B cell (primary cell): Measurements from ENCODE around the gene CD38. TPM values are rescaled to one million over a fixed set of nuclear protein-coding genes. Genes with fewer than 3 reads are reported as not detected.

Experiments used
- ATAC-seq: fragments of 200-7000 bp; cut with Tn5 transposase; one replicate; pipeline ENCODE4 v1.10.0; 2021; ENCODE audit warnings: low read depth, mild to moderate bottlenecking, moderate number of reproducible peaks, moderate library complexity
- CTCF ChIA-PET: fragments of 350-600 bp; sonication (Branson Sonifier 250); formaldehyde crosslinking; loops from one replicate; lab custom pipeline; 2021; ENCODE audit warnings: antibody characterized with exemption, inconsistent platforms; lab: Charles Lee
- POLR2A ChIA-PET: fragments of 350-600 bp; sonication (Branson Sonifier 250); formaldehyde crosslinking; loops from one replicate; lab custom pipeline; 2021; ENCODE audit warnings: antibody characterized with exemption; lab: Charles Lee
- DNase-seq: peaks from one replicate; pipeline ENCODE4 v3.0.0; 2013
- H2AFZ ChIP-seq: 2 replicates; pipeline ENCODE4 v1.6.1; 2012; ENCODE audit warnings: mild to moderate bottlenecking, low read depth, low read length; ENCODE audit not compliant: insufficient read depth, poor library complexity, severe bottlenecking
- H3K27ac ChIP-seq, 2 donors: 1 replicate in 1 of 2; 2 replicates in 1 of 2; pipeline ENCODE4 v1.5.1; 2012 to 2013; ENCODE audit warnings: low read length in 2 of 2, mild to moderate bottlenecking in 2 of 2, moderate library complexity in 1 of 2
- H3K27me3 ChIP-seq, 4 experiments: fragments of 200-600 bp in 1 of 4; sonication (generic) in 1 of 4; replicated peaks in 1 of 4; 1 replicate in 2 of 4; 2 replicates in 2 of 4; pipeline versions ENCODE4 v1.6.1 to v1.7.0; 2013 to 2016; ENCODE audit warnings: low read length in 3 of 4, mild to moderate bottlenecking in 2 of 4, mixed read lengths in 1 of 4, moderate library complexity in 1 of 4; ENCODE audit not compliant: insufficient read depth in 4 of 4, control insufficient read depth in 3 of 4; ENCODE audit errors: control extremely low read depth in 1 of 4
- H3K36me3 ChIP-seq, 2 experiments: replicated peaks in 1 of 2; 1 replicate in 1 of 2; 2 replicates in 1 of 2; pipeline versions ENCODE4 v1.6.1 to v1.7.1; 2013; ENCODE audit warnings: low read length in 1 of 2; ENCODE audit not compliant: insufficient read depth in 2 of 2, control insufficient read depth in 1 of 2; ENCODE audit errors: control extremely low read depth in 1 of 2, extremely low read depth in 1 of 2
- H3K4me1 ChIP-seq, 2 donors: fragments of 200-600 bp in 1 of 2; sonication (generic) in 1 of 2; 1 replicate in 1 of 2; 2 replicates in 1 of 2; pipeline versions ENCODE4 v1.5.1 to v1.6.1; 2013 to 2017; ENCODE audit warnings: low read length in 2 of 2; ENCODE audit not compliant: control insufficient read depth in 2 of 2, insufficient read depth in 2 of 2
- H3K4me2 ChIP-seq: replicated peaks from 2 replicates; pipeline ENCODE3; 2012; ENCODE audit warnings: mild to moderate bottlenecking, low read depth, low read length; ENCODE audit not compliant: poor library complexity, severe bottlenecking
- H3K4me3 ChIP-seq, 5 experiments: fragments of 200-600 bp in 1 of 5; sonication (generic) in 1 of 5; 1 replicate in 3 of 5; 2 replicates in 2 of 5; pipeline versions ENCODE4 v1.5.1 to v1.7.0; 2011 to 2016; ENCODE audit warnings: low read length in 4 of 5, mild to moderate bottlenecking in 4 of 5, low read depth in 2 of 5, control low read depth in 1 of 5, moderate library complexity in 1 of 5; ENCODE audit not compliant: insufficient read depth in 1 of 5; ENCODE audit errors: control extremely low read depth in 1 of 5, extremely low read depth in 1 of 5
- H3K79me2 ChIP-seq: fragments of 200-600 bp; sonication (generic); one replicate; pipeline ENCODE4 v1.6.0; 2016; ENCODE audit warnings: low read length; ENCODE audit not compliant: control insufficient read depth, insufficient read depth
- H3K9ac ChIP-seq: fragments of 200-600 bp; sonication (generic); 2 replicates; pipeline ENCODE4 v1.6.1; 2017; ENCODE audit warnings: mild to moderate bottlenecking, low read length, moderate library complexity
- H3K9me3 ChIP-seq, 3 donors: one replicate each; pipeline versions ENCODE4 v1.6.1 to v1.7.1; 2013; ENCODE audit warnings: low read length in 2 of 3; ENCODE audit not compliant: control insufficient read depth in 2 of 3, insufficient read depth in 1 of 3; ENCODE audit errors: control extremely low read depth in 1 of 3
- H4K20me1 ChIP-seq: 2 replicates; pipeline ENCODE4 v1.6.0; 2012; ENCODE audit warnings: mild to moderate bottlenecking, low read length; ENCODE audit not compliant: insufficient read depth, control insufficient read depth, poor library complexity, severe bottlenecking
- H3K27ac Mint-ChIP-seq: one replicate; pipeline ENCODE4 v1.8.0; 2021; ENCODE audit warnings: mixed read lengths
- H3K27me3 Mint-ChIP-seq: one replicate; pipeline ENCODE4 v1.8.0; 2021; ENCODE audit warnings: mixed read lengths
- H3K4me1 Mint-ChIP-seq: one replicate; pipeline ENCODE4 v1.8.0; 2021; ENCODE audit warnings: mixed read lengths
- H3K4me3 Mint-ChIP-seq: one replicate; pipeline ENCODE4 v1.8.0; 2021; ENCODE audit warnings: mixed read lengths
- H3K9me3 Mint-ChIP-seq: one replicate; pipeline ENCODE4 v1.8.0; 2022; ENCODE audit warnings: mixed read lengths; ENCODE audit not compliant: insufficient read depth
- EZH2 ChIP-seq: IDR thresholded peaks from 2 replicates; pipeline ENCODE4 v1.6.1; 2012; ENCODE audit warnings: borderline replicate concordance, low read depth, mild to moderate bottlenecking, moderate library complexity, low read length; ENCODE audit not compliant: insufficient read depth, poor library complexity, severe bottlenecking
- WGBS: methylation state at CpG from one replicate; pipeline ENCODE4 v1.1.5; 2013; ENCODE audit warnings: missing lambda C conversion rate; ENCODE audit not compliant: insufficient coverage; 5-methylcytosine and 5-hydroxymethylcytosine counted together
- intact Hi-C: fragments of 100-400 bp; cut with micrococcal nuclease; formaldehyde crosslinking; loops from one replicate; pipeline ENCODE4 v1.10.0; 2022
- polyA plus RNA-seq: library from polyadenylated mRNA; depleted of rRNA; stranded (reverse); fragments of >200 nt; gene quantifications from 2 replicates; pipeline ENCODE4 v1.2.3, GENCODE V29; 2012
- total RNA-seq, 2 donors: library from RNA; stranded (reverse); fragments of 120-200 nt in 1 of 2; gene quantifications; 1 replicate in 1 of 2; 2 replicates in 1 of 2; pipeline versions ENCODE4 v1.2.3 to v1.2.4, GENCODE V29; 2013 to 2022
- TF ChIP-seq, protein P1 (sequence below): fragments of 200-600 bp; IDR thresholded peaks from one replicate; pipeline ENCODE4 v1.8.0; 2022; ENCODE audit warnings: antibody characterized with exemption, mild to moderate bottlenecking

The CD38 gene
- total and polyA plus RNA-seq, 2 donors (not counting 1 experiment from before 2014, with no cell fraction given), result 10.1 to 12.9 TPM

DNA sequence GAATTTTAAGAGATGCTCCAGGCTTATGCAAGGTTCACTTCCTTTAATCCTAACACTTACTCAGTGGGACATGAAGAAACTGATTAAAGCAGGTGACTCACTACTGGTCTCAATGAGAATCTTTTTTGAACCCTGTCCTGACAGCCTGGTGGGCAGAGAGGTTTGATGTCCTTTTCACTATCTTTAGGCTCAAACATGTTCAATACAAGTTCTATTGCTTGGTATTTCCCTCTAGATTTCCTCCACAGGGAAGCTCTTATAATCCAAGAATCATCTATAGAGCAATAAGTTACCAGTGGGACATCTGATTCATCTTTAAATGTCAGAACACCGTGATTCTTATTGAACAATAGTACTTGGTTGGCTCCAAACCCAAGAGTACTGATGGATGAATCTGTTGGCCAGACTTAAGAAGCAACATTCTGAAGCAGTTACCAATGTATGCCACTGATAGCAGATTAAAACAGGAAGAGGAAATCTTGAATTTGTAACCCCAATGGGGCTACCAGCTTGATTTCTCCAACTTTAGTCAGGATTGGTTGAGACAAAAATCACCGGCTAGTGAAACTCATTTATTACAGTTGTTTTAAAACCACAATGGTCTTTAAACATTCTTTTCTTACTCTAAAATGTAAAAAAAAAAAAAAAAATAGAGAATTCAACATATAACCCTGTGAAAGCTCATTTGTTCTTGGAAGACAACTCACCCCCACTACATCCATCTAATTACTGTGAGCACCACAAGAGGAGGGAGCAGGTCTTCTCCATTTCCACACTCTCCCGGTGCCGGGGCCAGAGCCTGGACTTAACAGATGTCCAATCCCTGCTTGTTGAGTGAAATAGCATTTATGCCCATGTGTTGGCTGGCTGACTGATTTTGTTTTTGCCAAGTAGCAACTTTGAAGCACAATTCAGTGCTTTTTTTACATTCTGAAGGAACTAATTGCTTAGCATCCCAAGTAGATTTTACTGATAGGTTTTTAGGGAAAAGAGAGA lies 117.1 kb downstream of the CD38 start:
- H3K4me3 Mint-ChIP-seq, result no peak overlapping the region
- no peaks in the 10 kb centered on the region for H3K9me3 ChIP-seq
- no peak overlapping the region for H3K27ac ChIP-seq
- H2AFZ ChIP-seq, result no peak overlapping the region
- H4K20me1 ChIP-seq, result no peaks in the 10 kb centered on the region
- peaks cover 7% of the 10 kb centered on the region for H3K27me3 Mint-ChIP-seq
- no peaks in the 10 kb centered on the region for H3K9me3 Mint-ChIP-seq
- H3K79me2 ChIP-seq, result no peaks in the 10 kb centered on the region
- intact Hi-C loops, result no loop called here
- peaks cover 19% of the 10 kb centered on the region for H3K4me1 Mint-ChIP-seq
- CTCF ChIA-PET, result interaction anchor here (1.8 kb wide), 1 partner anchor 12 kb away, joined by 8 read pairs; no protein-coding TSS in a partner anchor
- no peak overlapping the region for H3K9ac ChIP-seq
- no peak overlapping the region for H3K4me2 ChIP-seq
- no CpG with 5 or more reads among the region's 4 CpGs for WGBS
- no peak for TF ChIP-seq EZH2
- TF ChIP-seq, protein P1, sequence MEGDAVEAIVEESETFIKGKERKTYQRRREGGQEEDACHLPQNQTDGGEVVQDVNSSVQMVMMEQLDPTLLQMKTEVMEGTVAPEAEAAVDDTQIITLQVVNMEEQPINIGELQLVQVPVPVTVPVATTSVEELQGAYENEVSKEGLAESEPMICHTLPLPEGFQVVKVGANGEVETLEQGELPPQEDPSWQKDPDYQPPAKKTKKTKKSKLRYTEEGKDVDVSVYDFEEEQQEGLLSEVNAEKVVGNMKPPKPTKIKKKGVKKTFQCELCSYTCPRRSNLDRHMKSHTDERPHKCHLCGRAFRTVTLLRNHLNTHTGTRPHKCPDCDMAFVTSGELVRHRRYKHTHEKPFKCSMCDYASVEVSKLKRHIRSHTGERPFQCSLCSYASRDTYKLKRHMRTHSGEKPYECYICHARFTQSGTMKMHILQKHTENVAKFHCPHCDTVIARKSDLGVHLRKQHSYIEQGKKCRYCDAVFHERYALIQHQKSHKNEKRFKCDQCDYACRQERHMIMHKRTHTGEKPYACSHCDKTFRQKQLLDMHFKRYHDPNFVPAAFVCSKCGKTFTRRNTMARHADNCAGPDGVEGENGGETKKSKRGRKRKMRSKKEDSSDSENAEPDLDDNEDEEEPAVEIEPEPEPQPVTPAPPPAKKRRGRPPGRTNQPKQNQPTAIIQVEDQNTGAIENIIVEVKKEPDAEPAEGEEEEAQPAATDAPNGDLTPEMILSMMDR, result no peak
- no peak for ATAC-seq
- H3K36me3 ChIP-seq, result no peaks in the 10 kb centered on the region
- POLR2A ChIA-PET, result interaction anchor here (0.5 kb wide), 1 partner anchor 177 kb away, joined by 3 read pairs; no protein-coding TSS in a partner anchor
- peaks cover 14 to 15% of the 10 kb centered on the region in 2 donors for H3K4me1 ChIP-seq
- no peaks in the 10 kb centered on the region for H3K27me3 ChIP-seq
- DNase-seq, result no peak
- H3K4me3 ChIP-seq, result no peak overlapping the region
- H3K27ac Mint-ChIP-seq, result no peak overlapping the region

DNA sequence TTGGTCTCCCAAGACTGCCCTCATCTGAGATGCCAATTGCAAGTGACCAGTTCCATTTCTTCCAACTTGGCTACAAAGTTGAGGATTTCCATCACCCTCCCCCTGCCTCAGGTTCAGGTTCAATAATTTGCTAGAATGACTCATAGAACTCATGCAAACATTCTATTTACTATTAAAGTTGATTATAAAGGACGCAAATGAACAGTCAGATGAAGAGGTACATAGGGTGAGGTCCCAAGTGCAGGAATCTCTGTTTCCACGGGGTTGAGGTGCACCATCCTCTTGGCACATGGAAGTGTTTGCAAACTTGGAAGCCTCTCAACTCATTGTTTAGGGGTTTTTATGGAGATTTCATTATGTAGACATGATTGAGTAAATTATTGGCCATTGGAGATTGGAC lies 119.4 kb downstream of the CD38 start:
- no peak for ATAC-seq
- H3K4me1 ChIP-seq, result no peaks in the 10 kb centered on the region
- H4K20me1 ChIP-seq, result no peaks in the 10 kb centered on the region
- peaks cover 7% of the 10 kb centered on the region for H3K27me3 Mint-ChIP-seq
- DNase-seq, result no peak
- H2AFZ ChIP-seq, result no peak overlapping the region
- H3K4me1 Mint-ChIP-seq, result no peaks in the 10 kb centered on the region
- no peak overlapping the region for H3K4me3 ChIP-seq
- H3K79me2 ChIP-seq, result no peaks in the 10 kb centered on the region
- no peak overlapping the region for H3K9ac ChIP-seq
- CTCF ChIA-PET, result interaction anchor here (1.1 kb wide), 1 partner anchor 92 kb away, joined by 3 read pairs; no protein-coding TSS in a partner anchor
- no peak overlapping the region for H3K27ac ChIP-seq
- no peak overlapping the region for H3K27ac Mint-ChIP-seq
- H3K4me2 ChIP-seq, result no peak overlapping the region
- H3K4me3 Mint-ChIP-seq, result no peak overlapping the region
- H3K9me3 Mint-ChIP-seq, result no peaks in the 10 kb centered on the region
- H3K27me3 ChIP-seq, result peaks cover 0 to 5% (median 2%) of the 10 kb centered on the region in 4 experiments
- TF ChIP-seq, protein P1, result no peak
- TF ChIP-seq EZH2, result no peak
- POLR2A ChIA-PET, result no interaction called here
- no peaks in the 10 kb centered on the region for H3K36me3 ChIP-seq
- intact Hi-C loops, result no loop called here
- 80% methylated on average over 1 of the region's 2 CpGs for WGBS
- H3K9me3 ChIP-seq, result no peaks in the 10 kb centered on the region
